Measurements from ENCODE around the gene FOXD3.

- TF ChIP-seq POLR2AphosphoS5 (IDR thresholded peaks at IDR 0.05; ENCODE audit: low read depth, low read length) (no peak), TAF1 (IDR thresholded peaks at IDR 0.05; ENCODE audit: borderline replicate concordance, insufficient read depth, low read length) (no peak), REST (IDR thresholded peaks at IDR 0.05; ENCODE audit: insufficient read depth in 1 of 2, low read depth in 2 of 2, low read length in 2 of 2) (no peak), SIN3A (IDR thresholded peaks at IDR 0.05; ENCODE audit: borderline replicate concordance, insufficient read depth, low read length) (no peak), FOXP2 (optimal IDR thresholded peaks at IDR 0.05; ENCODE audit: borderline replicate concordance, extremely low read depth, extremely low read length, insufficient read depth) (no peak)
These were observed 5.2 kb downstream of the FOXD3 start for GRCh38 chr1:63327417-63328054.
